Thoracic aorta (tissue), 2 donors: ENCODE results near the gene PRDM8. TPM values are rescaled to one million over a fixed set of nuclear protein-coding genes. Genes with fewer than 3 reads are reported as not detected.

Experiments
- ATAC-seq: fragments of 150-250 bp; one replicate; pipeline ENCODE4 v1.8.0; 2017; ENCODE audit warnings: low read depth; ENCODE audit not compliant: insufficient number of reproducible peaks, low FRiP score
- DNase-seq: peaks from one replicate; pipeline ENCODE4 v3.0.0-alpha.2; 2020; ENCODE audit warnings: low spot score
- H3K27ac ChIP-seq, 2 donors: fragments of 200-600 bp; sonication (generic); 1 replicate in 1 of 2; 2 replicates in 1 of 2; pipeline ENCODE4 v1.5.1; 2016; ENCODE audit warnings: mild to moderate bottlenecking in 2 of 2, moderate library complexity in 2 of 2
- H3K27me3 ChIP-seq: fragments of 200-600 bp; sonication (generic); replicated peaks from 2 replicates; pipeline ENCODE4 v1.6.0; 2016; ENCODE audit warnings: mild to moderate bottlenecking; ENCODE audit not compliant: insufficient read depth
- H3K36me3 ChIP-seq: fragments of 200-600 bp; sonication (generic); one replicate; pipeline ENCODE4 v1.5.1; 2016
- H3K4me1 ChIP-seq, 2 donors: fragments of 200-600 bp; sonication (generic); 1 replicate in 1 of 2; 2 replicates in 1 of 2; pipeline versions ENCODE4 v1.5.1 to v1.6.0; 2016; ENCODE audit warnings: low read depth in 2 of 2, mild to moderate bottlenecking in 1 of 2; ENCODE audit not compliant: control insufficient read depth in 1 of 2
- H3K4me3 ChIP-seq: fragments of 200-600 bp; sonication (generic); 2 replicates; pipeline ENCODE4 v1.5.1; 2016; ENCODE audit warnings: mild to moderate bottlenecking
- H3K9me3 ChIP-seq: fragments of 200-600 bp; sonication (generic); 2 replicates; pipeline ENCODE4 v1.5.1; 2016
- total RNA-seq, 2 donors: library from RNA; depleted of rRNA; stranded (reverse); fragments of >200 nt; gene quantifications; one replicate each; pipeline versions ENCODE4 v1.1.0 to v1.2.3, GENCODE V29; 2016
- TF ChIP-seq, protein P1 (sequence below): fragments of 200-600 bp; sonication (generic); IDR thresholded peaks from one replicate; pipeline ENCODE4 v1.5.1; 2019; ENCODE audit warnings: antibody characterized with exemption

Gene PRDM8
- total RNA-seq, 2 donors from 2014 or later: 2.7 to 3.7 TPM

DNA sequence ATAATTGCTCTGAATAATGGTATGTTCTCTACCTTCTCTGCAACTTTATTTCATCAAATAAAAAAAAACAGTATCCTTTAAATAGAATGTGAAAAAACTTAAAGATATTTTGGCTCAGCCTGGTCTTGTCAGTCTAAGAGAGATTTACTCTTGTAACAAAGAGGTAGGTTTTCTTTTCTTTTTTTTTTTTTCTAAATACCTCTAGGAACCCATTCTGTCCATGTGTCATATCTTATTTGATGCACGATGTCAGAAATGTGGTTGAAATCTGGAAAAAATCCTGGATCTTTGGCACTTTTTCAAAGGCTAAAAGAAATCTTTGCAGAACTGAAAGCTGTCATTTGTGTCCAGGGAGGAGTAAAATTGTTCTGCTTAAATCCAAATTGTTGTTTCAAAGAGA, 51.8 kb downstream of the PRDM8 start:
- H3K36me3 ChIP-seq: no peaks in the 10 kb centered on the region
- TF ChIP-seq, protein P1, sequence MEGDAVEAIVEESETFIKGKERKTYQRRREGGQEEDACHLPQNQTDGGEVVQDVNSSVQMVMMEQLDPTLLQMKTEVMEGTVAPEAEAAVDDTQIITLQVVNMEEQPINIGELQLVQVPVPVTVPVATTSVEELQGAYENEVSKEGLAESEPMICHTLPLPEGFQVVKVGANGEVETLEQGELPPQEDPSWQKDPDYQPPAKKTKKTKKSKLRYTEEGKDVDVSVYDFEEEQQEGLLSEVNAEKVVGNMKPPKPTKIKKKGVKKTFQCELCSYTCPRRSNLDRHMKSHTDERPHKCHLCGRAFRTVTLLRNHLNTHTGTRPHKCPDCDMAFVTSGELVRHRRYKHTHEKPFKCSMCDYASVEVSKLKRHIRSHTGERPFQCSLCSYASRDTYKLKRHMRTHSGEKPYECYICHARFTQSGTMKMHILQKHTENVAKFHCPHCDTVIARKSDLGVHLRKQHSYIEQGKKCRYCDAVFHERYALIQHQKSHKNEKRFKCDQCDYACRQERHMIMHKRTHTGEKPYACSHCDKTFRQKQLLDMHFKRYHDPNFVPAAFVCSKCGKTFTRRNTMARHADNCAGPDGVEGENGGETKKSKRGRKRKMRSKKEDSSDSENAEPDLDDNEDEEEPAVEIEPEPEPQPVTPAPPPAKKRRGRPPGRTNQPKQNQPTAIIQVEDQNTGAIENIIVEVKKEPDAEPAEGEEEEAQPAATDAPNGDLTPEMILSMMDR: no peak
- no peaks in the 10 kb centered on the region for H3K27me3 ChIP-seq
- H3K4me1 ChIP-seq: no peaks in the 10 kb centered on the region
- no peak overlapping the region for H3K27ac ChIP-seq
- no peaks in the 10 kb centered on the region for H3K9me3 ChIP-seq
- DNase-seq: no peak
- H3K4me3 ChIP-seq: no peak overlapping the region
- no peak for ATAC-seq

DNA sequence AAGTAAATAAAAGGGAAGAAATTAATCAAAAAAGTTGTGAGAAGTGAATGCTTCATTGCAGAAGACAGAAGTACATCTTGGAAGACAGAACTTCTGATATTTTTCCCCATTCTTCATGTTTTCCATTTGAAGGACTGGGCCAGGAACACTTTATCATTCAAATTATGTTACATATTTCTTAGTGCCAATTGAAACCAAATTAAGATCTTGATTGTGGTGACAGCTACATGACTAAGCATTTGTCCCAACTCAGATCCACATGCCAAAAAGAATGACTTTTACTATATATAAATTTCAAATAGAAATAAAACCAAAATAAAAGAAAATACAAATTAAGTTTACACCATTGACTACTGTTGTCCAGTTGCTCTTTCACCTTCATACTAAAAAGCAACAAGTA, 55.1 kb downstream of the PRDM8 start:
- H3K27ac ChIP-seq: no peak overlapping the region
- no peaks in the 10 kb centered on the region for H3K9me3 ChIP-seq
- no peaks in the 10 kb centered on the region for H3K36me3 ChIP-seq
- DNase-seq (no peak), ATAC-seq (no peak)
- no peak overlapping the region for H3K4me3 ChIP-seq
- TF ChIP-seq, protein P1: no peak
- no peaks in the 10 kb centered on the region for H3K27me3 ChIP-seq
- no peaks in the 10 kb centered on the region for H3K4me1 ChIP-seq

DNA sequence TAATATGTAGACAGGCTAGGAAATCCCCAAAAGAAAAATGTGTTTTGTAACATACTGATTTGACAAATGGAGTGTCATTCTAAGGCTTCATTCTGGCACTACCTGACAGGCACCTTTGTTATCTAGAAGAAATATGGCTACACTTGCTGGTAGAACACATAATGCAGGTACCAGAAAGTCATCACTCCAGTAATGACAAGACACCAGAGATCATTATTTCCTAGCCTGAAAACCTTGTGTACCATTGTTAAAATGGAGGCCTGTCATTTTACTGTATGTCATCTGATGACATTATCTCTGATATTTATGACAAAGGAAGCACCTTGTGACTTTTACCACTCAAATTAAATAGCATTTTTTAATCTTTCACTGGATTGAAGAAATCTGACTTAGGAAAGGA, 55.6 kb downstream of the PRDM8 start:
- H3K4me3 ChIP-seq: no peak overlapping the region
- ATAC-seq (no peak), DNase-seq (no peak)
- H3K9me3 ChIP-seq: no peaks in the 10 kb centered on the region
- H3K36me3 ChIP-seq: no peaks in the 10 kb centered on the region
- H3K27me3 ChIP-seq: no peaks in the 10 kb centered on the region
- H3K4me1 ChIP-seq: no peaks in the 10 kb centered on the region
- TF ChIP-seq, protein P1: no peak
- no peak overlapping the region for H3K27ac ChIP-seq

DNA sequence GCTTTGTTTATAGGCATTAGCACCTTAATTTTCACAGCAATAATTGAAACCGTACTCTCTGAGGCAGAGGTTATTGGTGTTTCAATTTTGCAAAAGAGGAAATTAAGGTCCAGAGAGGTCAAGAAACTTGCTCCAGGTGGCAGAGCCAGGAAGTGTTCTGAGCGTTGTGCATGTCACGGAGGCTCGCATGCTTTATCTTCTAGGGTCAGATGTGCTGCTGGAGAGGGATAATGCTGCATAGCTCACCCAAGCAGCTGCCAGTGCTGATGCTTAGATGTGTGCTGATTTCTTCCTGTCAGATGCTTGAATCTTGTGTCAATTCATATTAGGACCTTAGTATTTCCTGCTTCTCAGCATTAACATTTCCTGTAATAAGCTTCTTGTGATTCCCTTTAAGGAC, 56.2 kb downstream of the PRDM8 start:
- TF ChIP-seq, protein P1: no peak
- Histone ChIP-seq H3K27me3 (no peaks in the 10 kb centered on the region), H3K4me3 (no peak overlapping the region), H3K27ac (no peak overlapping the region), H3K4me1 (no peaks in the 10 kb centered on the region), H3K36me3 (no peaks in the 10 kb centered on the region), H3K9me3 (no peaks in the 10 kb centered on the region)
- DNase-seq (no peak), ATAC-seq (no peak)

Other genes starting within 250 kb of the PRDM8 start
- gene ANTXR2, start 124.3 kb upstream of the PRDM8 start, total RNA-seq: 10 to 100 TPM; 48.3 to 63.8 TPM
- not detected for gene FGF5, start 69.2 kb downstream of the PRDM8 start, total RNA-seq
- gene CFAP299, start 138.2 kb downstream of the PRDM8 start, total RNA-seq: not detected